GM18498 (cell line): ENCODE results near the gene FCRL3.
"Not testable (repeated sequence)": the region's sequence is repeated elsewhere in the genome, so short reads cannot be mapped to it uniquely, and the experiment has no call there.

ENCODE experiments used
- ATAC-seq: cut with Tn5 transposase; IDR thresholded peaks from one replicate; pipeline ENCODE4 v1.9.1; 2021; ENCODE audit warnings: mild to moderate bottlenecking, moderate library complexity; ENCODE audit not compliant: unreplicated experiment

The FCRL3 gene, protein sequence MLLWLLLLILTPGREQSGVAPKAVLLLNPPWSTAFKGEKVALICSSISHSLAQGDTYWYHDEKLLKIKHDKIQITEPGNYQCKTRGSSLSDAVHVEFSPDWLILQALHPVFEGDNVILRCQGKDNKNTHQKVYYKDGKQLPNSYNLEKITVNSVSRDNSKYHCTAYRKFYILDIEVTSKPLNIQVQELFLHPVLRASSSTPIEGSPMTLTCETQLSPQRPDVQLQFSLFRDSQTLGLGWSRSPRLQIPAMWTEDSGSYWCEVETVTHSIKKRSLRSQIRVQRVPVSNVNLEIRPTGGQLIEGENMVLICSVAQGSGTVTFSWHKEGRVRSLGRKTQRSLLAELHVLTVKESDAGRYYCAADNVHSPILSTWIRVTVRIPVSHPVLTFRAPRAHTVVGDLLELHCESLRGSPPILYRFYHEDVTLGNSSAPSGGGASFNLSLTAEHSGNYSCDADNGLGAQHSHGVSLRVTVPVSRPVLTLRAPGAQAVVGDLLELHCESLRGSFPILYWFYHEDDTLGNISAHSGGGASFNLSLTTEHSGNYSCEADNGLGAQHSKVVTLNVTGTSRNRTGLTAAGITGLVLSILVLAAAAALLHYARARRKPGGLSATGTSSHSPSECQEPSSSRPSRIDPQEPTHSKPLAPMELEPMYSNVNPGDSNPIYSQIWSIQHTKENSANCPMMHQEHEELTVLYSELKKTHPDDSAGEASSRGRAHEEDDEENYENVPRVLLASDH

DNA sequence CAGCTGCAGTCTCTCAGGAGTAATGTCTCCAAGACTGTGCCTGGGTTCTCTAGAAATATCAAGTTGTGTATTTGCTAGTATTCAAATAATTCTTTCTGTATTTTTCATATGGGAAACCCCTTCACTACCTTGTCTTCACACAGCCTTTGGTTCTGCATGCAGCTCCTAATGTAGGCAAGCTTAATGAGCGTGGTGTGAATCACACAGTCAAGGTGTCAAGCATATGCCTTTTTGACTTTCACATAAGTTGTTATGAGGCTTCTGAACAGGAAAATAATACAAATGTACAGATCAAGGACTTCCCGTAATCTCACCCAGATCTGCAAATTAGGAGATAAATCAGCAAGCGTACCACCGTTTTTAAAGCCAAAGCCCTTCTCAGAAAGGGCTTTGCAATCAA is at the start of gene FCRL3:
FCRL3 (minus strand) TSS at position 38 of the 400 bp plus-strand sequence. CDS start 280 bp downstream, outside the sequence.
- ATAC-seq: no peak

DNA sequence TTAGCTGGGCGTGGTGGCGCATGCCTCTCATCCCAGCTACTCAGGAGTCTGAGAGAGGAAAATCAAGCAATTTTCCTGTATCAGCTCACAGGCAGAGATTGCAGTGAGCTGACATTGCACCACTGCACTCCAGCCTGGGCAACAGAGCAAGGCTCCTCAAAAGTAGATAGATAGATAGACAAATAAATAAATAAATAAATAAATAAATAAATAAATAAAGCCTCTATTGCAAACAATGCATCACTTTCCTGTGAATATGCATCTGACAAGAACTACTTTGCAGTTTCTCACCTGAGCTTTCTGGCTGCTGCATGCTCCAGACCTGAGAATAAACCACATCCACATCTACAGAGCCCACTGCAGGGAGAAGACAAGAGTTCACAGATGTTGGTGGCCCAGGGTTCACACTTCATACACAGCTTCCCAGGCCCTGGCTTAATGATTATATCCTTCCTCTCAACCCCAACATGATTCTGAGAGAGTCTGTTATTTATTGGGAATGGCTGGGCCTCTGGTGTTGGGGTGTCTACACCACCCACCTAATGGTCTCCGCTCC is 47.8 kb upstream of the FCRL3 start:
- no peak for ATAC-seq

DNA sequence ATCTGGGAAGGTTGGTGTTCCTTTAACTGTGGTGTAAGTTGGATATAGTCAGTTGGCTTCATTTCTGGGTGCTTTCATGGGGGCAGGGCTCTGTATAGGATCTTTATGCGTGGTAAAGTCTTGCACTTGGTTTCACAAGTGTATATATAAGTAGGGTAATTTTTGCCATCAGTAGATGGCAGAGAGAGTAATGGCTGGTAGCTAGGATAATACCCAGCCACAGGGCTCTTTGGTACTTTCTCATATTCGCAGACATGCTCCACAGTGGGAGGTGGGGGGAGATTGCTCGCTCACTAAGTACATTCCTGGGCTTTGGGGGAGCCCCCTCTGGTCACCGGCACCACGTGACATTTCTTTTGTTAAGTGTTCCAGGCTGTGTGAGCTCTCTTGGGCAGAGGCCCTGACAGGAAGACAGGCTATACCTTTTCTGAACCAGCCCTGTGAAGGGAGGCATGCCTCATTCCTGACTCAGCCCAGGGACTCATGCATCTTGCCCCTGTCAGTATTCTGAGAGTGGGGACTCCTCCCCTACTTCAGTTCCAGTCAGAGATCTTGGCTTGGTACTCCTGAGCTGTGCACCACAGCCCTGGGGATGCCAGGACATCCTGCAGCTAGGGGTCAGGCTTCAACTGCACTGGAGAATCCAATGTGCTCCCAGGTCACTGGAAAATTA is 38.8 kb upstream of the FCRL3 start:
- ATAC-seq: no peak

DNA sequence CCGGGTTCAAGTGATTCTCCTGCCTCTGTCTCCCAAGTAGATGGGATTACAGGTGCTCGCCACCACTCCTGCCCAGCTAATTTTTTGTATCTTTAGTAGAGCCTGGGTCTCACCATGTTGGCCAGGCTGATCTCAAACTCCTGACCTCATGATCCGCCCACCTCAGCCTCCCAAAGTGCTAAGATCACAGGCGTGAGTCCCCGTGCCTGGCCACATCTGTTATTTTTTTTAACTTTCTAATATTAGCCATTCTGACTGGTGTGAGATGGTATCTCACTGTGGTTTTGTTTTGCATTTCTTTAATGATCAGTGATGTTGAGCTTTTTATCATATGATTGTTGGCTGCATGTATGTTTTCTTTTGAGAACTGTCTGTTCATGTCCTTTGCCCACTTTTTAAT is 35.4 kb upstream of the FCRL3 start:
- ATAC-seq: not testable (repeated sequence)

DNA sequence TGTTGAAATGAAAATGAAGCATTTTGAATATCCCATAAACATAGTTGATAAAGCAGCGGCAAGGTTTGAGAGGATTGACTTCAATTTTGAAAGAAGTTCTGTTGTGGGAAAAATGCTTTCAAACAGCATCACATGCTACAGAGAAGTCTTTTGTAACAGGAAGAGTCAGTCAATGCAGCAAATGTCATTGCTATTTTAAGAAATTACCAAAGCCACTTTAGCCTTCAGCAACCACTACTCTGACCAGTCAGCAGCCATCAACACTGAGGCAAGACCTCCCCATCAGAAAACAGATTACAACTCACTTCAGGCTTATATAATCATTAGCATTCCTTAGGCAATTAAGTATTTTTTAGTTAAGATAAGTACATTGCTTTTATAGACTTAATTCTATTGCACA is 33.8 kb upstream of the FCRL3 start:
- no peak for ATAC-seq

DNA sequence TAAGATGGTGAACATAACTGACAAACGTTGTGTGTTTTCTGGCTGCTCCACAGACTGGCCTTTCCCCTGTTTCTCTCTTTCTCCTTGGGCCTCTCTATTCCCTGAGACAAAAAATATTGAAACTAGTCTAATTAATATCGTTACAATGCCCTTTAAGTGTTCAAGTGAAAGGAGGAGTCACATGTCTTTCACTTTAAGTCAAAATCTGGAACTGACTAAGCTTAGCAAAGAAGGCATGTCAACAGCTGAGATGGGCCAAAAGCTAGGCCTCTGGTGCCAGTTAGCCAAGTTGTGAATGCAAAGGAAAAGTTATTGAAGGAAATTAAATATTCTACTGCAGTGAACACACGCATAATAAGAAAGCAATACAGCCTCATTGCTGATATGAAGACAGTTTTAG is 32.2 kb upstream of the FCRL3 start:
- ATAC-seq: no peak

DNA sequence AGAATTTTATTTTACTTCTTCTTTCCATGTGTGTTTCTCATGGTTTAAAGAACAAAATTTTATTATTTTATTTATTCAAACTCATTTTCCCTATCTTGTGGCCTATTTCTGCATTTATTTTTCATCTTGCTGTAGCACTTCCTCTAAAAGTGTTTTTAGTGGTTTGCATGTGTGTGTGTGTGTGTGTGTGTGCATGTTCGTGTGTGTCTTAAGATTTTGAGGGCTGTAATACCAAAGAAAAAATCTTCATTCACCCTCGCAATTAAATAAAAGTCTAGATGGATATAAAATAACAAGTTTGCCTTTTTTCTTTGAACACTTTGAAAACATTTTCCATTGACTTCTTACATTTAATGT is 24.6 kb upstream of the FCRL3 start:
- ATAC-seq: no peak

DNA sequence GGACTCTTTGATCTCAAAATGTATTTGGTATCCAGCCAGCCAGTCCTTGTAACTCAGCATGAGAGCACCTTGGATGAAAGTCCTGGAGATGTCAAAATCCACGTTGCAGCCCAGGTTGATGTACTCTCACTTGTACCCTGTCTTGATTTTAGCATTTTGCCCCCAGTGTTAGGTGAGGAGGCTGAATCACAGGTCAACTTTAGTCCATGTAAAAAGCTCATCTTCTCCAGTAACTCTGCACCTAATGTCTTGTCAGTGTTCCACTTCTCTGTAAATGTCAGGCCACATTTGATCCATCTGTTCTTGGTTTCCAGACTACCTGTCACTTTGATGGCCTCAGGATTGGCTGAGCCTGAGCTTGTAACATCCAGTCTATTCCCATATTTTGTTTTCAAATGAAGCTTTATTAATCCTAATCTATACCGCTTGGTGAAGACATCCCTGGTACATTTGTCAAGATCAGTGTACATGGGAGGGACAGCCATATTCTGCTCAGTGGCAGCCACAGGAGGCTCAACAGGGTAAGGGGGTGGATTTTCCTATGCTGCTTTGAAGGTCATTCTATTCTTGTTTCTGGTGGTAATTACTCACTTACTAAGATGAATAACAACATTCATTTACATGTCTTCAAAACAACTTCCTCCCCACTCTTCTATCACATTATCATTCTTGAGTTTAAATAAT is 24.1 kb upstream of the FCRL3 start:
- no peak for ATAC-seq

DNA sequence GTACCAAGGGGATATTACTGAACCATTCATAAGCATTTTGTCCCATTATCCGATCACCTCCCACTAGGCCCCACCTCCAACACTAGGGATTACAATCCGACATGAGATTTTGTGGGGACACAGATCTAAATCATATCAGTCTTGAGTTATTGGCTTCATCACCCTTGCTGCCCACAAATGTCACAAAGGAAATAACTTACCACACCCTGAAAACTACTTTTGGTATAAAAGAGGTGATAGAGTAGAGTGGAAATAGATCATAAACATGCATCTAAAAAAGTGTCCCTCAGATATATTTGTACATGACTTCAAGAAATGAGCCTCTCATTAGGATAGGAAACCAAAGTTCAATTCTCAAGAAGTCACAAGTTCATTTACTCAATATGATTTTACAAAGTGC is 22.6 kb upstream of the FCRL3 start:
- ATAC-seq: no peak

DNA sequence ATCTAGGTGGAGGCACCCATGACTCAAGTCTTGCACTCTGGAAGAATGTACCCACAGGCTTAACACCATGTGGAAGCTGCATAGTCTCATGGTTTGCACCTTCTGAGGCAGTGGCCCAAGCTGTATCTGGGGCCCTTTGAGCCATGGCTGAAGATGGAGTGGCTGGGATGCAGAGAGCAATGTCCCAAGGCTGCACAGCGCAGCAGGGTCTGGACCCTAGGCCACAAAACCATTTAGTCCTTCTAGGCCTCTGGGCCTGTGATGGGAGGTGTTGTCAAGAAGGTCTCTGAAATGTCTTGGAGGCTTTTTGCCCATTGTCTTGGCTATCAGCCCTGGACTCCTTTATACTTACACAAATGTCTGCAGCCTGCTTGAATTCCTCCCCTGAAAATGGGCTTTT is 21.4 kb upstream of the FCRL3 start:
- ATAC-seq: no peak

DNA sequence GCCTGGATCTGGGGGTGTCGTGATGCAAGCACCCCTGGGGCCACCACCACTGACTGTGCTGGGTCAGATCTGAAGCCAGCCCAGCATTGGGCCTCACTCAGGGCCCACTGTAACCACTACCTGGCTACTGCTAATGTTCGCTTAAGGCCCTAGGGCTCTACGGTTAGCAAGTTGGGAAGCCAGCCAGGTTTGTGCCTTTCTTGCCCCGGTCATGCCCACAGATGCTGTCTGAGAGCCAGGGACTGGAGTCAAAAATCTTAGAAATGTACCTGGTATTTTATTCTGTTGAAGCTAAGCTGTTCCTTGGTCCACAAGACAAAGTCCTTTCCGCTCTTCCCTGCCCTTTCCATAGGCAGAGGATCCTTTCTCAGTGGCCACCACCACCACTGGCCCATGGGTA is 15.2 kb upstream of the FCRL3 start:
- ATAC-seq: no peak

DNA sequence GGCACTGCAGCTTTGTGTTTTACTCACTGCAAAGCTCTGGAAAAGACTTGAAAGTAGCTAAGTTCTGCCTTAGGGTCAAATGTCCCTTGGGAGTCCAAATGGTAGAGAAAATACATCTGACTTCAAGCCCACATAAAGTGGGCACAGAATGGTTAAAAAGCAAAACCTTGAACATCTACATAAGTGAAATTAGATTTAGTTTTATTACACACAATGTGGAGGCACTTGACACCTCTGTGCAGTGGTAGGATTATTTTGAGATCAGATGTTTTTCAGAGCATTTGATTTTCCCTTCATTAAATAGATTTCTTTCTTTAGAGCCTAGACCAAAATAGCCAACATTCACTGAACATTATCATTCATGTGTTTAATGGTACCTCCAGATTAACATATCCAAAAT is 11.2 kb upstream of the FCRL3 start:
- ATAC-seq: no peak

DNA sequence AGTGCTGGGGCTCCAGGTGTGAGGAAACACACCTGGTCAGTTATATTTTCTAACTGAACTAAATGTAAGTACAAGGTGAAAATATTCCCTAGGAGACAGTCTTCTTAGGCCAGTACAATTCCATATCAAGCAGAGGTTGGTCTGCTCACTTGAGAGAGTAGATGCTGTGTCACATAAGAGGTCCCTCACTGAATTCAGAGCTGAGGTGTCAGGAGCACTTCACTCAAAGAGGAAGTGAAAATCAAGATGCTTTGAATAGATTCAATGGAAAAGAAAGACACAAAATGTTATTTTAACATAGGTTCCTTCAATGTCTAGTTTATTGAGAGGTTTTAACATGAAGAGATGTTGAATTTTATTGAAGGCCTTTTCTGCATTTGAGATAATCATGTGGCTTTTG is 4.3 kb upstream of the FCRL3 start:
- ATAC-seq: no peak

DNA sequence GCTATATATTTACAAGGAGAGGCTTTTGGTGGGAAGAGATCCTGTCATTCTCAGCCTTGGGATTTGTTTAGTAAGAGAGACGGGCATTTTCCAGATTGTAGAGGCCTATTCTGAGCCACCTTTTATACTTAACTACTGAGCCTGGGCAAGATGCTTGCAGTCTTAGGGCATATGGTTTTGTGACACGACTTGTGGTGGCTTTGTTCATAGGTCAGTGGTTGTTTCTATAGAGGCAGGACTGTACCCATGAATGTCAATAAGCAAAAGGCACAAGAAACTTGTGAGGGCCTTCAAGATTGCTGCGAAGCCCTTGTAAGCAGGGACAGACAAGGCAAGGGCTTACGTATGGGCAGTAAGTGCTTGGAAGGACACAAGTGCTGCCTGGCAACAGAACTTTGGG is 3.4 kb upstream of the FCRL3 start:
- ATAC-seq: no peak

DNA sequence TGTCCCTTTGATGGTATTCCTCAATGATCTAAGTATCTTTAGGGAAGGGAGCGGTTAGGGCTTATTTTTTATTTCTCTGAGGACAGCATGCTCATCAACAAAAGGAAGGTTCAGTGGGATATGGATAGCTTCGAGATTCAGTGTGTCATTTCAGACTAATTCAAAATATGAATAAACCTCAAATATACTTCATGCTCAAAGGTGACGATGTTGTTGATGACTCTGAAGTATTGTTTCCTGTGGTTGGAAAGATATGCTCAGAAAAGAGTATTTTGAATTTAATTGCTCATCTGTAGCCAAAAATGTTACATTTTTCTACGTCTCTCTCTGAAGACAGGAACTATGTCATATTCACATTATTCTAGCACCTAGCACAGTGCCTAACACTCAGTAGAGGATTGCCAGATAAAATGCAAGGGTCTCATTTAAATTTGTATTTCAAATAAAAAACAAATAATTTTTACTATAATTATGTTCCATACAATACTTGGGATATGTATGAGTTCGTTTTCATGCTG is 1.8 kb upstream of the FCRL3 start:
- ATAC-seq: no peak

DNA sequence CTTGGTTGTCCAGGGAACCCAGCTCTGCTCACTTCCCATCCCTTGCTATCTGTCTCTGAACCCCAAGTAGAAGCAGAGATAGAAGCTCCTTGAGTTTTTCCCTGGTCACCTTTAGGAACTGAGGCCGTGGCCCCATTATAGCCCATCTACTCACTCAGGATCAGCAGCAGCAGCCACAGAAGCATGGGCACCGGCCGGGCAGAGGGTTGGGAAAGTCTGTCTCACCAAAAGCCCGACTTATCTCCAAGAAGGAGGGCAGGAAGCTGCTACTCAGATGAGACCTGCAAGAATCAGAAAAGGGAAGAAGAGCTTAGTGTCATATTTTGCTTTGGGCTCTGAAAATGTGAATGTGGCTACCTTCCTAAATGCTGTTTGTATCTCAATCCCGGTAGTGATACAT is 264 bp downstream of the FCRL3 start:
- ATAC-seq: no peak

DNA sequence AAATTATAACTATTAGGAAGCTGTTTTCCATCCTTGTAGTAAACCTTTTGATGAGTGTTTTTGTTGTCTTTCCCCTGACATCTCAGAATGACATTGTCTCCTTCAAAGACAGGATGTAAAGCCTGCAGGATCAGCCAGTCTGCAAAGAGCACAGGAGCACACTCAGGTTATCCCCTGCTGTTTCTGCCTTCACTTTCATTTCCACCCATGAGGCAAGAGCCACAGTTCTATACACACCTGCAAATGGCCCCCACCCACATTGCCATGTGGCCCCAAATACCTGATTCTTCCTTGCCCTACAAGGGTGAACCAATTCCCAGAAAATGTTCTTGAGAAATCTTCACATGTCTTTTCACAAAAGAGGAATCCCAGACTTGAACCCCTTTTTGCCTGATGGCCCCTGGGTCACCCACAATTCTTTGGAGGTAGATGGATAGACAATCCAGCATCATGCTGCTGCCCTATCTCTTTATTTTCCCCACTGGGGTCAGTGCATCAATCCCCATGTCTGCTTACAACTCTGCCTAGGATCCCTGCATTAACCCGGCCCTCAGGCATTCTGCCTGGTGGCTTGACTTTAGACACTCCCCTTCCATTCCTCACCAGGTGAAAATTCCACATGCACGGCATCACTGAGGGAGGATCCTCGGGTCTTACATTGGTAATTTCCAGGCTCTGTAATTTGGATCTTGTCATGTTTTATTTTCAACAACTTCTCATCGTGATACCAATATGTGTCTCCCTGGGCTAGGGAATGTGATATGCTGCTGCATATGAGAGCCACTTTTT is 2.6 kb downstream of the FCRL3 start:
- no peak for ATAC-seq

DNA sequence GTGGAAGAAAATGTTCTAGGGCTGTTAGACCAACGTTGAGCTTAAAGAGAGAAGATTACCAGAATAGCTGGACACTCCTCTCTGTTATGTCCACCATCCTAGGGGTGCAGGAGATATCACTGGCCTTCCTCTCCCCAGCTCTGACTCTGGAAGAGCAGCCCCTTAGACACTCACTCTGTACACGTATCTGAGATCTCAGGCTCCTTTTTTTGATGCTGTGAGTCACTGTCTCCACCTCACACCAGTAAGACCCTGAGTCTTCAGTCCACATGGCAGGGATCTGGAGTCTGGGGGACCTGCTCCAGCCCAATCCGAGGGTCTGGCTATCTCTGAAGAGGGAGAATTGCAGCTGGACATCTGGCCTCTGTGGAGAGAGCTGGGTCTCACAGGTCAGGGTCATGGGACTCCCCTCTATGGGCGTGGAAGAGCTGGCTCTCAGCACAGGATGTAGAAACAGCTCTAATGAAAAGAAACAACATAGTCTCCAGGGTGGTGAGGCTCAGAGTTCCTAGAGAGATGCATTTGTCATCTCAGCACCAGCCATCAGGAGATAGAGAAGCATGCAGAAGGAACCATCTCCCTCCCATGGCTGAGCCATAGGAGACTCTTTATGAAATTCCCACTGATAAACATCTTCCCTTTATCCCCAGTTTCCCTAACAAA is 3.5 kb downstream of the FCRL3 start:
- no peak for ATAC-seq

DNA sequence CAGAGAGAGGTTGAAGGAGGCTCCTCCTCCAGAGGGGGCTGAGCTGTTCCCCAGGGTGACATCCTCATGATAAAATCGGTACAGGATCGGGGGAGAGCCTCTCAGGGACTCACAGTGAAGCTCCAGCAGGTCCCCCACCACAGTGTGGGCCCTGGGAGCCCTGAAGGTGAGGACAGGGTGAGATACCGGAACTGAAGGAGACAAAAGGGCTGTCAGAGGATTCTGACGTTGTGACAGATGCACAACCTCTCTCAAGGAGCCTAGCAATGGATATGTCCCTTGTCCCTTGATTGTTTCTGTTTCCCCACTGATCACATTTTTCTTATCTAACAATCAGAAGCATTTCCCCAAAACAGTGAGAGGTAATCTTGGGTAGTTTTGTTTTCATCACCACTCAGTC is 5.2 kb downstream of the FCRL3 start:
- no peak for ATAC-seq
